Measurements from ENCODE around the gene OSBP2. TPM values are rescaled to one million over a fixed set of nuclear protein-coding genes. Genes with fewer than 3 reads are reported as not detected.

The OSBP2 gene
- total RNA-seq, 1 donor from 2014 or later: 19.2 TPM

DNA sequence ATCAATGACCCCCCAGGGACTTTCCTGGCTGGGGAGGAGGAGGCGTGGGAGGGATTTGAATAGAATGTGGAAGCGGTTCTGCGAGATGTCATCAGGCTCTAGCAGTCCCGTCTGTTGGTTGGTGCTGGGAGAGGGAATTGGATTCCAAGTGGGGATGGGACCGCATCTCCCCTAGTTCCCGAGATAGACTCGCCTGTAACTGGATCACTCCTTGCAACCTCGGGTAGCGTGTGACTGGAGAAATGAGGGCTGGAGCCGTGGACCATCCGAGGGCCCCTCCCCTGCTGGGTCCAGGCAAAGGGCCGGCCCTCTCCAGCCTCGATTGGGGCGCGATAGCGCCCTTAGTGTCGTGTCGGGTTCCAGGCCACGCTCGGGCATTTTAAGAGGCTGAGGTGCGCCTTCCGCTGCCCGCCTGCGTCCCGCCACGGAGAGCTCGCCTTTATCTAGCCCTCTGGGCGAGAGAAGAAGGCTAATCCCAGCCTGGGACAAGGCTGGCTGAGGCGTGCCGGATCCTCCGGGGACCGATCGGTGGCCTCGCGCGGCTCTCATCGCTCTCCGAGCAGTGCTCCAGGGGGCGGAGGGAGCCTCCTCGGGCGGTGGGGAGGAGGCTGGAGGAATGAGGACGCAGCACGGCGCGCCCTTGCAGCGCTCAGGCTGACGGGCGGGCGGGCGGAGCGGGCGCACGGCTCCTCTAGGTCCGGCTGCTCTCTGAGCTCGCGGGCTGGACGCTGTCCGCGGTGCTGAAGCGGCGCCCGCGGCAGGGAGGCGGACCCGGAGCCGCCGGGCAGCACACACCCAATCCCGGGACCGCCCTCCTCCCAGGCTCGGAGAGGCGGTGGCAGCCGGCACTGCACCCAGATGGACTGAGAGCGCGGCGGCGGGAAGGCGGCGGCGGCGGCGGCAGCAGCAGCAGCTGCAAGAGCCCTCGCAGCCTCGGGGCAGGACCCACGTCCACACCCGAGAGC lies 107.8 kb downstream of the OSBP2 start:
- FAIRE-seq: no peak
- peak; percentile 73 to 75 for DNase-seq (ENCODE audit: low spot score in 2 of 2)

DNA sequence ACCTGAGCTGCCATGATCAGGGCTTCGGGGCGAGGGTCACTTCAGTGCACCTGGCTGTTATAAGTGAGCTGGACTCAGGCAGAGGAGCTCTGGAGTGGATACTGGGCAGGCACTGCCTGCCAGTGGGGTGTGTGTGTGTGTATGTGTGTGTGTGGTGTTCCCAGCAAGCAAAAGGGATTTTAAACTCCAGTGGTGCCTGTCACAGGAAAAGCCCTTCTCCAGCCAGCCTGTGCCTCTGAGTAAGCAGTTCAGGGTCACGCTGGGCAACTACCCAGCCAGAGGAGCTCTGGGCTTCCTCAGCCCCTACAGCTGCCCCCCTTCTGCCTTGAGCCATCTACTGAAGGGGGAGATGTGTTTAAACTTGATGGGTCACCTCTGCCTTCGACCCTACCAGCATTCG lies 109.0 kb downstream of the OSBP2 start:
- no peak for FAIRE-seq
- no peak for DNase-seq (ENCODE audit: low spot score in 2 of 2)

DNA sequence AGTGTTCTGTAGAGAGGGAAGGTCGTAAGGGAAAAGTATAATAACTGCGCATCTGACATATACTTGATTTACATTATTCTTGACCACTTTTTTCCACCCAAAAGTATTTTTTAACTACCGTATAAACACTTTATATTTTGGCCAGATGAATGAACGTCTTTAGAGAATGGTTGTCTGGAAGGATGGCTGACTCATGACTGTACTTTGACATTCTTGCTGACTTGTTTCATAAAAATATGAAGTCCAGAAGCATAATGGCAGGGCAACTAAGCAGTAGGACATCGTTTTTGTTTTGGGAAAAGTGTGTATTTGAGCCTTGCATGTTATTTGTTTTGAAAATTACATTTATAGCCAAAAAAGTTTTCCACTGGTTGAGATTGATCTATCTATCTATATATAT lies 110.0 kb downstream of the OSBP2 start:
- FAIRE-seq: no peak
- DNase-seq (ENCODE audit: low spot score in 2 of 2): no peak

DNA sequence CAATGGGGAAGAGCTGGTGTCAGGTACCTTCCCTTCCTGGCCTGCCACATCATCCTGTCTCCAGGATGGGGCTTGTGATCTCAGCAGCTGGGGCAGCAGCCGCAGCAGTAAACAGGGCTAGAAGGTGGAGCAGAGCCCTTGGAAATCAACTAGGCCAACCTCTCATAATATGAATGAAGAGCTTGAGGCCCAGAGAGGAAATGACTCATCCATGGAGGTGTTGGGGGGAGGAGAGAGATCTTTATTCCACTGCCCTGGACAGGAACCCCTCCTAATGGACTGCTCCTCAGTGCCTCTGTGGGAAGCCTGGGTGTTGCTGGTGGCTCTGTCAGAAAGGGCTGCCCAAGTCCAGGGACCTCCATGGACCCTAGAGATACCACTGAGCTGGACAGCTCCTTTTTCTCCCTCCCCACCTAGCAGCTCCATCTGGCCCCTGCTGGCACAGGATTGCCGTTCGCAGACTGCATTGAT lies 111.8 kb downstream of the OSBP2 start:
- no peak for FAIRE-seq

DNA sequence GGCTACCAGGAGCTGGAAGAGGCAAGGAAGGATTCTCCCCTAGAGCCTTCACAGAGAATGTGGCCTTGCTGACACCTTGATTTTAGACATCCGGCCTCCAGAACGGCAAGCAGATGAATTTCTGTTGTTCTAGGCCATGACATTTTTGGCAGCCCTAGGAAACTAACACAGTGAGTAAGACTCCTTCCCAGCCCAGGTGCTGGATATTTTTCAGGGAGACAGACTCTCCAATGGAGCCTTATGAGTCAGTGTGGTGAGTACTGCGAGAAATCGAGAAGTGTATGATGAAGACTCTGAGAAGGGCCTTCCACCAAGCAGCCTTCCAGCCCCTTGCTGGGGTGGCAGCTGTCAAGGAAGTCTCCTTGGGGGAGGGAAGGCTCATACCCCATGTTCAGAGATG lies 114.4 kb downstream of the OSBP2 start:
- DNase-seq (ENCODE audit: low spot score in 2 of 2): no peak

More for the DNA sequence above, 111.8 kb downstream of the OSBP2 start:
- DNase-seq (ENCODE audit: low spot score in 2 of 2): no peak

DNA sequence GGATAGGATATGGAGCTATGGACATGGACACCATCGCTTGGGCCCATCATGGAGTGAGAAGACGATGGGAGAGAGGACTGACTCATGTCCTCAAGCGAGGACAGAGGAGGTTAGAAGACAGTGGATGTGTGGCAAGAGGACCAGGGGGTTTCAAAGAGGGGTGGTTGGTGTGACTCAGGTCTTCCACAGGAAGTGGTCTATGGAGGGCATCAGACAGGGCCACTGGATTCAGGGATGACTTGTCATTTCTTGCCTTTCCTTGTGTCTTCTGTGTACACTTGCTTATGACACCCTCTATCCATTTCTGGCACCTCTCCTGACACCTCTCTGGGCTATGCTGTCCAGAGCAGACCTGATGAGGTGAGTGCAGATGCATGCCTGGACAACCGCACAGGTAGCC lies 115.4 kb downstream of the OSBP2 start:
- FAIRE-seq: no peak
- no peak for DNase-seq (ENCODE audit: low spot score in 2 of 2)

More for the DNA sequence above, 114.4 kb downstream of the OSBP2 start:
- FAIRE-seq: no peak

DNA sequence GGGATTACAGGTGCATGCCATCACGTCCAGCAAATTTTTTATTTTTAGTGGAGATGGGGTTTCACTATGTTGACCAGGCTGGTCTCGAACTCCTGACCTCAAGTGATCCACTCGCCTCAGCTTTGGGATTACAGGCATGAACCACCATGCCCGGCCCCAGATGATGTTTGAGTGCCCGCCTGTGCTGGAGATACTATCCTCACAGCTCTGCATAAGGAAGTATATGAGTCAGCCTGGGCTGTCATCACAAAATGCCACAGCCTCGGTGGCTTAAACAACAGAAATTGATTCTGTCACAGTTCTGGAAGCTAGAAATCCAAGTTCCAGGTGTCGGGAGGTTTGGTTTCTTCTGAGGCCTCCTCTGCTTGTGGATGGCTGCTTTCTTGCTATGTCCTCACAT lies 119.3 kb downstream of the OSBP2 start:
- DNase-seq (ENCODE audit: low spot score in 2 of 2): no peak

DNA sequence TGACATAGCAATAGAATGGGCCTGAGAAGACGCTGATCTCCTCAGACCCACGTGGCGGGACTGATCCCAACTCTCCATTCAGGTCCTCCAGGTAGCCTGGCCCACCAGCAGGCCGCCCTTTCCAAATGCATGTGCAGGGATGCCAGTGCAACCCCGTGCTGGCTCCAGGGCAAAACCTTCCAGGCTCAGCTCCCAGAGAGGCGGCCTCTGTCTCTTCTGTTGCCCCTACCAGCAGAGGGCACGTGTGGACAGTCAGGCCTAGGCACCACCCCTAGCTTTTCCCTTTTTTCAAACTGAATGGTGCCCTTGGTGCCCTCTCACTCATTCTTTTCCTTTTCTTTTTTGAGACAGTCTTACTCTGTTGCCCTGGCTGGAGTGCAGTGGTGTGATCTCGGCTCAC lies 121.7 kb downstream of the OSBP2 start:
- FAIRE-seq: no peak
- DNase-seq (ENCODE audit: low spot score in 2 of 2): no peak

More for the DNA sequence above, 119.3 kb downstream of the OSBP2 start:
- FAIRE-seq: no peak

DNA sequence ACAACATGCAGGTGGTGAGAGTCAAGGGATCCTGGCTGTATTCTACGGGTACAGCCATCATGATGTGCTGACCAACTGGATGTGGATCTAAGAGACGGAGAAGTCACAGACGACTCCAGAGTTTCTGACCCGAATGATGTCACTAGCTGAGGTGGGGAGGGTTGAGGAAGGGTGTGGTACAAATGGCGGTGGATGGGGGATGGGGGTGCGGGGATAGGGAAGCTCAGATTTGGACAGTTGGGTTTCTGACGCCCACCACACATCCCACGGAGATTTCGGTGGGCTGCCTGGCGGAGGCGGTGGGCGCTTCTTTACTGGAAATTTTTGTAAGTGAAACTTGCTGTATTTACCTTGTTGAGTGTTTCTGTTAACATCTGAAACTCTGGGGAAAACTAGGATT lies 126.7 kb downstream of the OSBP2 start:
- DNase-seq (ENCODE audit: low spot score in 2 of 2): no peak
- FAIRE-seq: no peak

DNA sequence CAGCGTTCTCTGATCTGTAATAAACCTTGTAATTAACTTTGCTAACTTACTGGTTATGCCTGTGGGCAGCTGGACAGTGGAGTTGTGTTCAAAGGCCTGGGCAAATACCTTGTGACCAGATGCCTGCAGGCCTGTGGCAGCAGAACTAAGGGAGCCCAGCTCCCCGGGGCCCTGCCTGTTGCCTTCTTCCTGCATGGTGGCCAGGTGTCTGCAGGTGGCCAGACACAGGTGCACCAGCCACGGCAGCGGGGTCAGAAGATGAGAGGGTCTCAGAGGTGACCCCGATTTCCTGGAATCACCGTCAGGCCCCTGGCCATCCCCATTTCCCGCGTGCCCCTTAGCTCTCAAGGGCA lies 127.2 kb downstream of the OSBP2 start:
- DNase-seq (ENCODE audit: low spot score in 2 of 2) (no peak), FAIRE-seq (no peak)

DNA sequence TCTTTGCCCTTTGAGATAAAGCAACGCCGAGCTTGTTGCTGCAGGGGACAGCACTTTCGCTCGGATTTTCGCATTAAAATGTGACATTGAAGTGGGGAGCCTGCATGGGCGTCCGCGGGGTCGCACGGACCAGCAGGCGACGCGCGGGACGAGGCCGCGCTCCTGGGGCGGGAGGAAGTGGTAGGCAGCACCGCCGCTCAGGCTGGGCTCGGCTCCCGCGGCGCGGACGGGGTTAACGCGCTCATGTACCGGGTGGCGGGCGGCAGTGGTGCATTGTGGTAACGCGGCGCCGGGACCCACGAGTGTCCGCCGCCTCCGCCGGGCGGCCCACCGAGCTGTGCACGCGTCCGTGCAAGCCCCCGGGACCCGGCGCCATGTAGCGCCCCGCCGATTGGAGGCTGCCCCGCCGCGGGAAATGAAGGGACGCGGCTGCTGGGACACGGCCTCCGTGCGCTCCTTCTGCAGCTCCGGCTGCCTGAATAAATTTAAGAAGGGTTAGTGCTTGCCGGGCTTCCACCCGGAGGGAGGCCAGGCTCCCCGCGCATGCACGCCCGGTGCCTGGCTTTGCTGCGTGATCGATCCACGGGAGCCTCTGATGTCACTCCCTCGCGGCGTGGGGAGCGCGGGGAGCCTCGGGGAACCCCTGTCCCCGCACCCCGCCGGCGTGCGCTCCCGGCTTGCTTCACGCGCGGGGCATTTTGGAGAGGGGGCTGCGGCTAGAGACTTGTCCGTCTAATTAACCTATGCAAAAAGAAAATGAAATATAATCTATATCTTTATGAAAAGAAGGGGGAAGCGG lies 127.7 kb downstream of the OSBP2 start:
- DNase-seq (ENCODE audit: low spot score in 2 of 2): peak in 1 of 2 donors; percentile 59

DNA sequence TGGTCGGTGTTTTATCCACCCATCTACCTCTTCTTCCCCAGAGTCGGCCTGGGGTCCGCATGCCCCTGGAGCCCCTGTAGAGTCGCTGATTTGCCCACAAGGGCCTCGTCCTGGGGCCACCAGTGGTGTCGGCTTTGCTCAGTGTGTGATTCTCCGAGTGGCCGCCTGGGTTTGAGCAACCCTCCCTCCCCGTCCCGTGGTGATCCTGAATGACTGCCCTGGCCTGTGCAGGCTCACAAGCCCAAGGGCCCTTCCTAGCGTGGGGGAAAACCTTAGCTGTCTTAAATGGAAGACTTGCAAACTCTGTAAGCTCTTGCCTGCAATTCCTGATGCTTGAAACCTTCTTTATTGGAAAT lies 128.3 kb downstream of the OSBP2 start:
- FAIRE-seq (no peak), DNase-seq (ENCODE audit: low spot score in 2 of 2) (no peak)

More for the DNA sequence above, 127.7 kb downstream of the OSBP2 start:
- no peak for FAIRE-seq

DNA sequence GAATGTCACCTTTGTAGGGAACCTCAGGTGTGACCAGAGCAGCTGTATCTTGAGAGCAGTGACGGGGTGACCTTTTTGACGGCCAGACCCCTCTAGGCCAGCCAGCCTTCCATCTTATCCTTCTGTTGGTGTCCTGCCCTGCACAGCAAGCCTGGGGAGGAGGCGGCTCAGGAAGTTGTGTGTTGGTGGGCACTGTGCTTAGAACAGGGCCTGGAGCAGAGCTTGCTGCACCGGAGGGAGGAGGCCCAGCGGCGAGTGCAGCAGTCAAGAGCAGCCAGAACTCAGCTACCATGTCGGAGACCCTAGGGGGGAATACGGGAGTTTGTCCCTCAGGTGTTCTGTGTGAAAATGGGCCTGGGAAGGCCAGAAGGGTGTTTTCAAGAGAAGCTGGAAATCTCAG lies 129.4 kb downstream of the OSBP2 start:
- no peak for FAIRE-seq

DNA sequence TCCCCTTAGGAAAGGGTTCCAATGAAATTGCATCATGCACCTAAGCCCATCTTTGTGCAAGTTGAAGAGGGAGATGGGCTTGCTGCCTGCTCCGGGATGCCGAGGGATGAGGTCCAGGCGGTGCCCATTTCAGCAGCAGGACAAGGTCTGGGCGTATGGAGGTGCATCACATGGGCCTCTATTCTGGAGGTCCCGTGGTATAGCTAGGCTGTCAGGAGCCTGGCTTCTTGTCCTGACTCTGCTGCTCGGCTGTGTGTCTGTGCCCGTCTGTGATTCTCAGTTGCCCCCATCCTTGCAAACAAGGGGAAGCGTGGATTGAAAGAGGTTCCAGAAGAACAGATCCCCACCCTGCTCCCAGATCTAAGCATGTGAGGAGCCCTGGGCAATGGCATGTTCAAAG lies 130.0 kb downstream of the OSBP2 start:
- FAIRE-seq: no peak
- no peak for DNase-seq (ENCODE audit: low spot score in 2 of 2)

More for the DNA sequence above, 129.4 kb downstream of the OSBP2 start:
- no peak for DNase-seq (ENCODE audit: low spot score in 2 of 2)

DNA sequence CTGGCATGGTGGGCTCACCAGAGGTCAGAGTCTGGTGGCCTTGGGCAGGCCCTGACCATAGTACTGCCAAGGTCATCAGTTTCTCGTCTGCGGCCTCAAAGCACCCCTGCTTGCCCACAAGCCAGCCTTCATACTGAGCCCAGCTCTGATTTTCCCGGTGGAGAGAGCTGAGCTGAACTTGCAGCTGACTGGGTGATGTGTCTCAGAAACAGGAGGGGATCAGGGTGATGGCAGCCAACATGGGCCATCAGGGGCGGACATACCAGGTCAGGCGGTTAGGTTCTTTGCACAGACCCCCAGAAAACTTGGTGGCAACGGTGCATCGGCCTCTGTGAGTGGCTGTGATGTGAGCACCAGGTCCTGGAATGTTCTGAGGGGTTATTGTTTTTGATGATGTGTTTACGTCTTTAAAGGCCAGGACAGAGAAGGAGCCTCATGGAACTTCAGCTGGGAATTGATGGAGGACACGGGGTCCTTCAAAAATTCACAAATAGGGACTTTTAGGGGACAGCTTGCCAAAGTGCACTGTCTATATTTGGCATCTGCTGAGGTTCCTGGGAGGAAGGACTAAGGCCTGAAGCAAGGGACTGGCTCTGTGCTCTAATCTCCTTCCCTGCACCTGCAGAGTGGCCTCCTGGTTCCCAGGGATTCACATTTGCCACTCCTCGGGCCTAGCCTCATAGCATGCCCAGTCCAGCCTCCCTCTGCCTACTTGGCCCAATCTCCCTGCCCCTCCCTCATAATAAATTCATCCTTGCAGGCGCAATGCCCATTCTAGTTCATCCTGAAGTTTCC lies 131.2 kb downstream of the OSBP2 start:
- DNase-seq (ENCODE audit: low spot score in 2 of 2) (no peak), FAIRE-seq (no peak)

DNA sequence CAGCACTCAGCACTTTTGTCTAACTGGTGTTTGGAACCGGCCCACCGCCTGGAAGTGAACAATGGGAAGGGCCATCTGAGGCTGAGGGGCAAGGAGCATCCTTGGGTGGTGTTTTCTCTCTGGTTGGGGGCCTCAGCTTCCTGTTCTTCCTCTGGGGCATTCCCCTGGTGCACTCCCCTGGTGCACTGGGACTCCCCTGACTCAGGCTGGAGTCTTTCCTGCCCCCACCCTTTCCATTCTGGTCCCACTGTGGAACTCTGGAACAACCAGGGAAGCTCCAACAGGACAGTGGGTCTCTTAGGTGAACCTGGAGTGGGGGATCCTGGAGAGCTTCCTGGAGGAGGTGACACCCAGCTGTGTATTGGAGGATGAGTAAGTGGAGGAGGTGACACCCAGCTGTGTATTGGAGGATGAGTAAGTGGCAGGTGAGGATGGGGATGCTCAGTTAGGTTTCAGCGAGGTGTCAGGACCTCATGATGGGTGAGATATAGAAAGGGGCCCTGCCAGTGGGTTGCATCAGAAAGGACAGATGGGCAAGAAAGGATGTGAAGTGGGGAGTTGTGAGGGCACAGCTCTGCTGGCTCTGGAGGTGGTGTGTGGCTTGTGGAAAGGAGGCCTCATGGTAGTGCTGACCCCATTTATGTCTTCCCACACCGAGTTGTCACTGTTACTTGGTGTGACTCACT lies 132.1 kb downstream of the OSBP2 start:
- DNase-seq (ENCODE audit: low spot score in 2 of 2) (no peak), FAIRE-seq (no peak)

DNA sequence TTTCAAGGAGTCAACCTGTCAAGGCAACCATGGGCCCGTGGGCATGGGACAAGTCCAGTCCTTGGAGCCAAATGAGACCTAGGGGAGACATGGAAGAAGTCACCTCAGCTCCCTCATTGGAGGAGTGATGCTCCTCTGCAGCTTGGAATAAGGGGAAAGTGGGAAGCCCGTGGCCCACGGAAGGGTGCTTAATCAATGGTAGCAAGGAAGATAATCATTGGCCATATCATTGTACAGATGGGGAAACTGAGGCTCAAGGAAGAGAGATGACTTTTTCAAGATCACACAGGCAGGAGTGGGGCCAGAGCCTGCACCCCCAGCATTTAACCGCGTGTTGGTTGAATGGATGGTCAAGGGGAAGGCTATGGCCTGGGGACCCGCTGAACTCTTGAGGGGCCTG lies 133.0 kb downstream of the OSBP2 start:
- FAIRE-seq (no peak), DNase-seq (ENCODE audit: low spot score in 2 of 2) (no peak)

DNA sequence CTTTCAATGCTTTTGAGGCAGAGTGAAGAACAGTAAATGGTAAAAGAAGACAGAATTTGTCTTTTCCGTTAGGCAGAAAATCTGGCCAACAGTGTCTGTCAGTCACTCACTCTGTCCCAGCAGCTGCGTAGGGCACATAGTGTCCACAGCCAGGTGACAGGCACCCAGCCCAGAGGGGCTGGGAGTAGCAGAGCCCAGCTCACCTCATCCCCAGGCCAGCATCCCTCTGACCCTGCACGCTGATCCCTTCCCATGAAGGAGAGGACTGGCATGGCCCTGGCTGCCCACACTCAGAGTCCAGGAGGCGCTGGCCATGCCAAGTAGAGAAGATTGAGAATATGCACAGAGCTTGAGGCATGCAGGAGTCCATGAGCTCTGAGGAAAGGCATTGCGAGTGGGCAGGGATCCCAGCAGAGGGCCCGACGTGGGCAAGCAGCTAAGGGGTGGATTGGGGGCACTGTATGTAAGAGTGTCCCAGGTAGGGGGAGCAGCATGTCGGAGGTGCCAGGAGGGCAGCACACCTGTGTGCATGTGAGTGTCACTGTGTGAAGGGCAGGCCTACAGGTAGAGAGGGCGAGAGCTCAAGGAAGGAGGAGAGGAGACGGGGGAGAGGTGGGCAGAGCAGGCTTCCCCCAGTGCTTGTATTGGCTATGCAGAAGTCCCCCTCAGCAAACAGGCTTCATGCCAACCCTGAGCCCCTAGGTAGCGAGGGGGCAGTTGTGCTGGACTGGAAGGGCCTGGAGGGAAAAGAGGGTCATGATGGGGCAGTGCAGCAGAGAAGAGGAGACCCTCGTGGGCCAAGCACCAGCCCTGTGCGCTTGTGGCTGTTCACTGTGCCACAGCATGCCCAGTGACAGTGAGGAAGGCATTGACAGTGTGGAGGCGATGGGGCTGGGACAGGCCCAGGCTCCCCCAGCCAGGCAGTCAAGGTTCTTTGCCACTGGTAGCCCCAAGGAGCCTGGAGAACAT lies 133.8 kb downstream of the OSBP2 start:
- FAIRE-seq (no peak), DNase-seq (ENCODE audit: low spot score in 2 of 2) (no peak)

Data from frontal cortex (tissue), 4 donors.